ENCODE results near the gene TSPAN32.
"Not testable (repeated sequence)": the region's sequence is repeated elsewhere in the genome, so short reads cannot be mapped to it uniquely, and the experiment has no call there.

GRCh38 chr11:2357651-2358050, 55.8 kb downstream of the TSPAN32 start:
- not testable (repeated sequence) for TF ChIP-seq ZNF416 (tag by site-specific recombination; IDR thresholded peaks at IDR 0.05); KLF10 (tag by site-specific recombination; IDR thresholded peaks at IDR 0.05); CTCF (tag by site-specific recombination; IDR thresholded peaks at IDR 0.05); ZNF311 (tag by site-specific recombination; IDR thresholded peaks at IDR 0.05; ENCODE audit: borderline replicate concordance); KLF1 (tag by site-specific recombination; IDR thresholded peaks at IDR 0.05); MYNN (tag by site-specific recombination; IDR thresholded peaks at IDR 0.05; ENCODE audit: borderline replicate concordance); ZNF133 (tag by site-specific recombination; IDR thresholded peaks at IDR 0.05); ZNF221 (tag by site-specific recombination; IDR thresholded peaks at IDR 0.05; ENCODE audit: borderline replicate concordance); ZBTB17 (tag by site-specific recombination; IDR thresholded peaks at IDR 0.05)
